Endometrial microvascular endothelial cells (primary cell): ENCODE results near the gene PUS10. TPM values are rescaled to one million over a fixed set of nuclear protein-coding genes. Genes with fewer than 3 reads are reported as not detected.
"Not testable (repeated sequence)": the region's sequence is repeated elsewhere in the genome, so short reads cannot be mapped to it uniquely, and the experiment has no call there.

Source experiments
- in situ Hi-C: cut with HindIII; loops from 2 replicates; pipeline ENCODE4 v1.10.0; 2017; ENCODE audit warnings: low sequenced_read_pairs, low pct_unique_long_range_greater_than_20kb; ENCODE audit errors: inconsistent ontology term
- total RNA-seq: library from RNA; depleted of rRNA; stranded (reverse); fragments of >200 nt; gene quantifications from one replicate; pipeline ENCODE4 v1.2.3, GENCODE V29; 2015; ENCODE audit errors: inconsistent ontology term

The PUS10 gene
- total RNA-seq, 1 donor from 2014 or later = 9.4 TPM

DNA sequence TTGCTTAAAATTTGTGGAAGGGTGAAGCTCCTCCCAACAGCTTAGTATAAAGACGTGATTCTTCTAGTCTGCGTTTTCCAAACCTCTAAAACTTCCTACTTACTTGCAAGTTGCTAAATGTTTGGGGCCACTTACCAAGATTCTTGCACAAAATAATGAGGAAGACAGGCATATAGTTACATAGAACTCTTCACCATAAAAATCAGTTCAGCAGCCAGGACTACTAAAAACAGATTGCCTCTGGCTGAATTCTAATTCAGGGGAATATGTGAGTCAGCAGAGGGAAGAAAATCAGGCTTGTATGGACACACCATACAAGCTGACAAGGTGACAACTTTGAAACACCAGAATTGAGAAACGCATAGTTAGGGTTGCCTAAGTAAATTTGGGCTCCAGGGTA is 3.3 kb downstream of the PUS10 start:
- in situ Hi-C loops = no loop called here

- in situ Hi-C loops = no loop called here
These were observed 4.7 kb downstream of the PUS10 start for GRCh38 chr2:61013382-61013781.

GRCh38 chr2:61012303-61012702 is 5.8 kb downstream of the PUS10 start:
- in situ Hi-C loops = not testable (repeated sequence)

DNA sequence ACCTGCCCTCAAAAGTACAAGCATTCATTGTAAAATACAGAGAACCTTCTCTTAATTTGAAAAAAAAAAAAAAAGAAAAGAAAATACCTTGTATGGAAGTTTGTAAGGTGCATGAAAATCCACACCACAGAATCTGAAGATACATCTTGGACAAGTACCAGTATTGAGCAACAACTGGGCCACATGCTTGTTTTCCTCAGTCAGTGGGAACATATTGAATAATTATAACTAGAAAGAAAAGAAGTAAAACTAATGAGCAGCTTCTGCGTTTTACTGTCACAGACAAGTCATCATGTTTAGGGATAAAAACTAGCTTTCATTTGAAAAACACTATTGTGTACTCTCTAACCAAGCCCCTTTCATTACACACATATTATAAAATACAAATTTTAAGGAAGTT is 6.4 kb downstream of the PUS10 start:
- in situ Hi-C loops = no loop called here

- in situ Hi-C loops = no loop called here
These were observed 8.7 kb downstream of the PUS10 start for GRCh38 chr2:61009355-61009754.

DNA sequence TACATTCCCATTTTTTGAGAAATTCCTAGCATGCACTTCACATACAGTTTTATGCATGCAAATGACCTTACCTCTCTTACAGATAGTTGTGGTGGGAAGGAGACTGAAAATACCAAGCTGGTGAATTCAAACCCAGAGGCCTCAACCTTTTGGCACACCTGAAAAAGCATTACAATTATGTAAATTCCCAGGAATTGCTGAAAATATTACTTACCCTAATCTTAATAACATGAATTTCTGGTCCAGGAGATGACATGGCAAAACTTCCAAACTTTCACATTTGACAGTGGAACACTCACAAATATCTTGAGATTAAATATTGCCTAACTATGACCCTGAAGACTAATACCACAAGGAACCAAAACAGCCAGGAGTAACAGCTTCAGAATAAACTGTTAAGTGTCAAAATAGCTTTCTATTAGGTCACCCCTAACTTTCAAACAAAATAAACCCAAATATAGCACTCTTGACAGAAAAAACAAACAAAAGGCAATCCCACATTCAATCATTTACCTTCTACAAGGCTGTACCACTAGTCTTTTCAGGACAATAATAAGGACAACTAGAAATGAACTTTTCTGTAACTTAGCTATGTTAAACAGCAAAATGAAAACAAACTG is 11.5 kb downstream of the PUS10 start:
- in situ Hi-C loops = no loop called here

- in situ Hi-C loops = no loop called here
These were observed 12.3 kb downstream of the PUS10 start for GRCh38 chr2:61005736-61006135.

- in situ Hi-C loops = no loop called here
These were observed 19.2 kb downstream of the PUS10 start for GRCh38 chr2:60998628-60999545.

- in situ Hi-C loops = no loop called here
These were observed 23.9 kb downstream of the PUS10 start for GRCh38 chr2:60994131-60994530.

- in situ Hi-C loops = no loop called here
These were observed 25.1 kb downstream of the PUS10 start for GRCh38 chr2:60992985-60993392.

- in situ Hi-C loops = no loop called here
These were observed 26.4 kb downstream of the PUS10 start for GRCh38 chr2:60991644-60992043.

GRCh38 chr2:60989259-60989658 is 28.8 kb downstream of the PUS10 start:
- in situ Hi-C loops = no loop called here

GRCh38 chr2:60987656-60988055 is 30.4 kb downstream of the PUS10 start:
- in situ Hi-C loops = not testable (repeated sequence)

- in situ Hi-C loops = no loop called here
These were observed 31.0 kb downstream of the PUS10 start for GRCh38 chr2:60987041-60987440.

- in situ Hi-C loops = no loop called here
These were observed 33.3 kb downstream of the PUS10 start for GRCh38 chr2:60984720-60985119.

GRCh38 chr2:60982066-60982465 is 36.0 kb downstream of the PUS10 start:
- in situ Hi-C loops = not testable (repeated sequence)

DNA sequence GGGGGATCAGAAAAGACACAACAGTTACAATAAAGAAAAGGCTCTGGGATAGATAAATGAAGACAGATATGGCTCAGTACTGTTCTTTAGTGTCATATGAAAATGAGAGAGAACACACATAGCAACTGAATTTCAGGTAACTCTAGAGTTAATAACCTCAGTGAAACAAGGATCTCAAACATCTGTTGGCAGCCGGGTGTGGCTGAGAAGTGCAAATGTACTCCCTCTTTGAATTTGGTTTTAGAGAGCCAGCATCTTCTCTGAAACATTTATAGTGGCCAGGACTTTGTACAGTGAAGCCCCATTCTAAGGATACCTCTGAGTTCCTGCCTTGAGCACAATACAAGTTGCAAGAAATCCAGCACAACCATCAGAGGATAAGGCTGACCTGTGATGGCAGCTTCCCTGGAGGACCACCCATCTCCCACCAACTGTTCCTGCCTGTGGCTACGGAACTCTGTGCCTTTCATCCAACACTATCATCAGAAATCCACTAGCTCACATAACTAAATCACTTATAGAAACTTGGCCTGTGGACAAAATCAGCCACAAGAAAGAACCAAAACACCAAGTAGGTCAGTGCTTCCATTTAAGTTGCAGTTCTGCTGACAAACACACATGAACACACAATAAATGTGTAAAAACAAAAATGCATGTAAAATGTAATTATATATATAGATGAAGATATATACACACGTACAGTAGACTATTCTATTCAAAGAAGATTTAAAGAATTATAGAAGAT is 37.8 kb downstream of the PUS10 start:
- in situ Hi-C loops = no loop called here

- in situ Hi-C loops = no loop called here
These were observed 38.8 kb downstream of the PUS10 start for GRCh38 chr2:60979231-60979630.

DNA sequence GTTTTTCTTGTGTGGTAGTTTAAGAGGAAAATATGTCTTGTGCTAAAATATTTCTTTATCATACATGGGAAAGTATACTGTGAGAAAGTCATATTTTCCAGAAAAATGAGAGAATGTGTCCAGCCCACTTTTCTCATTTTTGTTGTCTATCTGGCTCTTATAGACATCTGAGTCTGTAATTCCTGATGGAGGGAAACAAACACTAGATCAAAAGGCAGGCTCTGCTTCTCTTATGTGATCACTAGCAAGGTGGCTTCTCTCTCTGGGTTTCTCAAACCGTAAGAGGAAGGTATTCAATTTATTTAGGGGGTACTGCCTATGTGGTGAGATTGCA is 40.5 kb downstream of the PUS10 start:
- in situ Hi-C loops = no loop called here
